Stimulated activated CD8-positive, alpha-beta memory T cell treated with anti-CD3 and anti-CD28 coated beads, Interleukin-15, amount 100 ng/mL, for 4 hours (primary cell): Measurements from ENCODE around the gene CNTN1.

Experiments
- DNase-seq, 2 donors: peaks; one replicate each; pipeline ENCODE4 v3.0.0-alpha.2; 2020; ENCODE audit warnings: low read depth in 2 of 2

Gene CNTN1

GRCh38 chr12:40770781-40771180, 78.5 kb downstream of the CNTN1 start:
- no peak for DNase-seq

GRCh38 chr12:40775661-40776060, 83.4 kb downstream of the CNTN1 start:
- no peak for DNase-seq

GRCh38 chr12:40784102-40784501, 91.9 kb downstream of the CNTN1 start:
- no peak for DNase-seq

- no peak for DNase-seq
Measured at GRCh38 chr12:40788276-40788675, 96.0 kb downstream of the CNTN1 start.

- no peak for DNase-seq
Measured at GRCh38 chr12:40792792-40793386, 100.7 kb downstream of the CNTN1 start.

- DNase-seq = no peak
Measured at GRCh38 chr12:40793471-40793870, 101.2 kb downstream of the CNTN1 start.

GRCh38 chr12:40794087-40794486, 101.8 kb downstream of the CNTN1 start:
- DNase-seq = no peak

- DNase-seq = no peak
Measured at GRCh38 chr12:40801082-40801481, 108.8 kb downstream of the CNTN1 start.

DNA sequence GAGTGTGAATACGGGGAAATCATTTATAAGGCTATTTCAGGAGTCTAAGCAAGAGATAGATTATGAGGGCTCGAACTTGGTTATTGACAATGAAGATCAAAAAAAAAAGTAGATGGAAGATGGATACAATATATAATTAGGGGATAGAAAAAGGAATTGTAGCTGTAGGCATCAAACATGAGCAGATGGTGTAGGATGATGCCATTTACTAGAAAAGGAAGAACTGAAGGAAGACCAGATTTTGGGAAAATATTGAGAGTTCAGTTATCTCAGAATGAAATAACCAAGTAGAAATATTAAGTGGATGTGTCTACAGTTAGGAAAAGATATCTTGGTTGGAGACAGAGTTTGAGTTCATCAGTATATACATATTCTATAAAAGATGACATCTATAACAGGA, 109.6 kb downstream of the CNTN1 start:
- no peak for DNase-seq

- DNase-seq = no peak
Measured at GRCh38 chr12:40802656-40803055, 110.4 kb downstream of the CNTN1 start.

- no peak for DNase-seq
Measured at GRCh38 chr12:40819436-40820108, 127.3 kb downstream of the CNTN1 start.

DNA sequence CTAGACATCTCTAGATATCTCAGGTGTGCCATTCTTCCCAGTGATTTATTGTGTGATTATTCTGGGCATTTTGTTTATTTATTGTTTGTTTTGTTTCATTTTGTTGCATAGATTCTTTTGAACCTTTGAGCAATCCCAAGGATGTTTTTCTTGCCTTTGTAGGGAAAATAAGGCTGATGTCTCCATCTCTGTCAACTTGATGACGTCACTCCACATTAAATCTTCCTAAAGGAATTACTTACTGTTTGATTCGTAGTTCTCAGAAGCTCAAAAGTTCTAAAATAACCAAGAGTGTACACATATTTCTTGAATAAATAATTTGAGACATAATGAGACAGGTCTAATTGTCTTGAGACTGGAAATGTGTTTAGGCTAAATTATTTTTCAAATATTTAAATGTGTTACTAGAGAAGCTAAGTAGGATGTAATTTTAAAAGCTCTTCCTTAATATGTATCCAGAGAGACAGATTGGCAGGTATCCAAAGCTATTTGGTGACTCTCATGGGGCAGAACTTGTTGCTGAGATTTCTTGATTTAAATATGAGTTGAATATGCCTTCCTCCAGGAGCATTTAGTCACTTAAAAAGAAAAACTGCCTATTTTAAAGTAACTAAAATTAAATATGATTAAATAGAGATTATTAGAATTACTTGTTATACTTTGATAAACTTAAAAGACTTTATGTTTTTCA, 128.7 kb downstream of the CNTN1 start:
- no peak for DNase-seq

DNA sequence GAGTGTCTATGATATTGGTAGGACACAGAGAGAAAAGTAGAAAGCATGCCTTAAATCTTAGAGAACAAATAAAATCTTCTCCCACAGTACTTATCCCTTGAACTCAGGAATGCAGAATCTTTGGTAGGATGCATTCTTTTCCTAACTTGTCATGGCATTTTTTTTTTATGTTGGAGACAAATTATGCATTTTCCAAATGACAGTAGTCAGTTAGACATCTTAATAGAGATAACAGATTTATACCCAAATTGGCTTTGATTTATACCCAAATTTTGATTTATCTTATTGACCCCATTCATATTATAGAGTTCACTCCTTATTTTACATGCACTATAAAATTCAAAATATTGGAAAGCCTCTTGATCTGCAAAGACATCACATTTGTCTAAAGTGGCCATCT, 132.9 kb downstream of the CNTN1 start:
- no peak for DNase-seq

- DNase-seq = no peak
Measured at GRCh38 chr12:40827683-40828592, 135.7 kb downstream of the CNTN1 start.

DNA sequence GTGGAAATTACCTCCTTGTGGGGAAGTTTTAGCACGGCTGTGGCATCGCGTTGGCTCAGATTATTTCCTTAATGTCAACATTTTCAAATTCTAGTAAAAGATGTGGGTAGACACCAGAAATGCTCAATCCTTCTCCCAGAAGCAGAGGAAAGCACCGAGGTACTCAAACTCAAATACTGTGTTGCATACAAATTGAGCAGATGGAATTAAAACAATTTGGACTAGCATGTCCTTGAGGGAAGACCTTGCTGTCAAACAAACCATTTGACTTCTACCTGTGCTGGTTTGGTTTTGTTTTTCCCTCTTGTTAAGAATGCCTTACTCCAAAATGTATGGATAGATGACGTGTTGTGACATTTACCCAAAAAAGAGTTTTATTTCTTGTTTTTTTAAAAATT, 136.4 kb downstream of the CNTN1 start:
- no peak for DNase-seq

DNA sequence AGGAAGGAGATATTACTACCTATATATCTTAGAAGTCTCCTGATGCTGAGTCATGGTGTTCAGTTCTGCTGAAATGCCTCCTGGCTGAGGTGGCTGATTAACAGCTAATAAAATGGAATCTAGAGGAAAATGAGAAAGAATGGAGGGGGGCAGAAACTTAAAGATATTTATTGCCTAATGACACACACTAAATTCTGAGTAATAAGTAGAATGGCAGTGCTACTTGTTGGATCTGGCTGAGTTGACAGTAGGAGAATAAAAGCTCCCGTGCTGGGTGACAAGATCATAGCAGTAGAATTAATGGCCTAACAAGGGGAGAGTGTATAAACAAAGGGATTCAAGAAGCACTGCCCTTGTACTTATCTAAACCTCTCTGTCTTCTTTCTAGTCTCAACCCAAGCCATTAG, 137.5 kb downstream of the CNTN1 start:
- no peak for DNase-seq

DNA sequence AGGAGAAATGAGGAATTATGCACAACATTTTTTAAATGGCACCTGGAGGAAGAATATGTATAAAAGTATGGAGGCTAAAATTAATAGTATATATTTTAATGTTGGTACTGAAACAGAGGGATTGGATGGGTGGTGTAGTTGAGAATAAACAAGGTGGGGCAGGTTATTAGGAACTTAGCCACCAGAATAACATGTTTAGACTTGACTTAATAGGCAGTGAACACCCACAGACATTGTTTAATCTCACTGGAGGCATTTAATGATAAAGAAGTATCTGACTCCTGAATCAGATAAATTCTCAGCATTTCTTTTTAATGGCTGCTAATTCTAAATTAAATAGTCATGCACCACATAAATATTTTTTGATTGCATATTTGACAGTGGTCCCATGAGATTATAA, 139.7 kb downstream of the CNTN1 start:
- no peak for DNase-seq

DNA sequence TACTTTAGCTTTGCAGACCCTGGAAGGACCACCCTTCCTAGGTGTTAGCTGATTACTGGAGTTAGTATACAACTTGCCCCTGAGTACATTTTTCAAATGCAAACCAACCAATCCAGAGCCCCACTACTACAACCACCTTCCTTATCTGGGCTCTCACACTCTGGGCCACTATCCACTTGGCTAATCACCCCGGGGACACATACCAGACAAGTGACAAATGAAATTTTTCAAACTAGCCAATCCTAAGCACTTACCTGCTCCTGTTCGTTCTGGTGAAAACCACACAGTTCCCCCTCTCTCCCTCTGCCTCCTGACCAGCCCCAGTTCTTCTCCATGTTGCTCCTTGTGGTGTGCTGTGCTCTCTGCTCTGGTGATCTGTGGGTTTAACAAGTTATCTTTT, 140.4 kb downstream of the CNTN1 start:
- no peak for DNase-seq

DNA sequence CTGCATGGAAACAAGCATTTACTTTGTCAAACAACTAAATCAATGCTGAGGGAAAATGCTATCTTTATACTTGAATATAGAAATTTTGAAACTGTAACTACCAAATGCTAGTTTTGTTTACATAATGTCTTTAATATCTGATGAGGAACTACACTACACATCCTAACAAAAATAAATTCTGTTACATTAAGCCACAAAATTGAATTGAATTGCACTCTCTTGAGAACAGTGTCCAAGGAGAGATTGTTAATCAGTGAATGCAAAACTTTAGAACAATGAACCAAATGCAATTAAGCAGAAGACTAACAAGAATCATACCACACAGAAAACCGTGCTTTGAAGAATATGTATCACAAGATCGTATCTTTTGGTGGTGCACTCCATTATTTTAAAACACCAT, 141.6 kb downstream of the CNTN1 start:
- DNase-seq = no peak

DNA sequence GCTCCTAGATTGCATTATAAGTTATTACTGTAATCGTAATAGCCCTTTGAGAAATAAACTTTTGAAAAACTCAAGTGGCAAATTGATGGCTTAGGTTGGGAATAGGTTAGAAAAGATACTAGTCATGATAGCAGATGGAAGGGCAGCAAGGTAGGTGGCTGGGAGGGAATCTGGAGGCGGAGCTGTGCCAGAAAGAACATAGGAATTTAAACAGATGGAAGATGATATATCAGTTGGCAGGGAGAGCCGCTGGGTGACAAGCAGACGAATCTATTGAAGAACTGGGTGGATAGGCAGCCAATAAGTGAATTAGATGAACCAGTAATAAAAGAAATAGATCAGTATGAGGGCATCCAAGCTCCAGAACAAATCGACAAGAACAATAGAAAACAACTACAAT, 142.1 kb downstream of the CNTN1 start:
- DNase-seq = no peak

DNA sequence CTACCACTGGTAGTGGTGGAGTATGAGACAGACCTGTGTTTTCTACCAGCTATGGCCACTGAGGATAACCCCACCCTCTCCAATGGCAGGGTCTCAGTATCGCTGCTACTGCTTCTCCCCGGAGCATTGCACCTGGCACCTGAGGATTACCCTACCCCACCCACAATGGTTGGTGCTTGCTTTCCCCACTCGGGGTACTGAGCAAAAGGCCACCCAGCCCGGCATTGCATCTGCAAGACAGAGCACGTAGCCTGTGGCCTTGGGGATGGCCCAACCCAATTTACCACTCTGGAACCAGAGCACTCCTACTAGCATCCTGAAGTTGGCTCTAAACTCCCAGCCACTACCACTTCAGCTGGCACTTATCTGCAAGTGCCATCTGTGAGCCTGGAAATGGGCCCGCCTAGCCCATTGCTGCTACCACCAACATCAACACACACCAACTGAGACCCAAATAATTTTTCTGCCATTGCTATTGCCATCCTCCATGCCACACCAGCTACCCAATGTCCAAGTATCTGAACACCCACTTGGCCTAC, 145.7 kb downstream of the CNTN1 start:
- DNase-seq = no peak

DNA sequence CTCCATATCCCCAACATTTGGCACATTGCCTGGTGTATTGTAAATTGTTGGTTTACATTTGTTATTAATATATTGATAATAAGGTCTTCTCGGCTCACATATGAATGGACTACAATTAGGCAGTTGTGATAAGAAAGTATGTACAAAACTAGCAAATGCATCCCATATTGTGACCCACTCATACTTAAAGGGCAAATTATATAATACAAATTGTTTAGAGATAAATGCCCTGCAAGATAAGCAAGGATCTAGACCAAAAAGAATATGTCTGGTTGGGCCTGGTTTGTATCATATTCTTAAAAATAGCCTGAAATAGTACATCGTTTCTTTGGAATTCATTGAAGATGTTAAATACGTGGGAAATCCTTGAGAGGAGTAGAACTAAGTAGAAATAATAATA, 151.3 kb downstream of the CNTN1 start:
- no peak for DNase-seq
